ENCODE results near the gene CD247.

The CD247 gene

GRCh38 chr1:167511374-167511986, 6.8 kb downstream of the CD247 start:
- no peak for DNase-seq (ENCODE audit: low read depth)

DNA sequence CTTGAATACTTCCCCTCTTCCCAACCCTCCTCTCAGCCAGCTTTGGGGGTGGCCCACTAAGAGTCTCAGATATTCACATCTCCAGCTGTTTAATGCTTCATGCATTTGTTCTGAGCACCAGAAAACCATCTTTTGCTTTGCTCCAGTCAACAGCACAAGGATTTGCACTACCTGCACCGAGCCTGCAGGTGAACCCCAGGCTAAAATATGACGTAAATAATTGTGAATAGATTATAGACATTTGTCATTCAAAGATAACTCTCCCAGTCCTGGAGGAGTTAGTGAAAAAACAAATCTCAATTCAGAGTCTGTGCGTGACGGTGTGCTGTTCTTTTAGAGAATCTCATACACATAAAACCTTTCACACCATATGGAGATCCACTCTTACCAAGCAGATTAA, 7.4 kb downstream of the CD247 start:
- no peak for DNase-seq (ENCODE audit: low read depth)

DNA sequence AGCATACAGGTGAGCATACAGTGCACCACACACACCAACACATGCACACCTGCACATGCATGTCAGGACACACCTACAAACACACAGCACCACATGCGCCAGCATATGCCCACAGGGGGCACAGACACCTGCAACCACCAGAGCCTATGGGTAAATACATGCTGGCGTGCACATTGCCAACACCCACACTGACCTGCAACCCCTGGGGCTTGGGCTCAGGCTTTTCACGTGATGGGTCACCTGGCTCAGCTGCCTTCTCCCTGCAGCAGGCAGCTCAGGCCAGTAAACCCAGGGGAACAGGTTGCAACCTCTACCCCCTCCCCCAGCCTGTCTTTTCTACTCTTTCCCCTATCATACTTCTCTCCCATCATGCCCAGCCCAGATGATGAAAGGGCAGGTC, 8.1 kb downstream of the CD247 start:
- DNase-seq (ENCODE audit: low read depth) = no peak

DNA sequence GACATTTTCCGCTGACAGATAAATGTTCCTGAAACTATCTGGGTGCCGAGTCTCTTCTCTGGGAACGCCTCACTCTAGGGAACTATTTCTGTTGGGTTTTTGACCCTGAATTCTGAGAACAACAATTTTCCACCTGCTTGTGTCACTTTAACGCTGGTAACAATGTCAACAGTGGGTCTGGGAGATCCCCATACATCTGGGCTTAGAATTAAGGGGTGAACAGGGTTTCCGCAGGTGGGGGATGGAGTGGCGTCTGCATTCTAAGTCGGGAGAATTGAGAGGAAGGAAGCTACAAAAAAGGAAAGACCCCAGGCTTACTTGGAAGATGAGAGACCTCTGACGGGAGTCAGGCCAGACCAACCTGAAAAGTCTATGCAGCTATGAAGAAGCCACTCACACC, 8.7 kb downstream of the CD247 start:
- no peak for DNase-seq (ENCODE audit: low read depth)

DNA sequence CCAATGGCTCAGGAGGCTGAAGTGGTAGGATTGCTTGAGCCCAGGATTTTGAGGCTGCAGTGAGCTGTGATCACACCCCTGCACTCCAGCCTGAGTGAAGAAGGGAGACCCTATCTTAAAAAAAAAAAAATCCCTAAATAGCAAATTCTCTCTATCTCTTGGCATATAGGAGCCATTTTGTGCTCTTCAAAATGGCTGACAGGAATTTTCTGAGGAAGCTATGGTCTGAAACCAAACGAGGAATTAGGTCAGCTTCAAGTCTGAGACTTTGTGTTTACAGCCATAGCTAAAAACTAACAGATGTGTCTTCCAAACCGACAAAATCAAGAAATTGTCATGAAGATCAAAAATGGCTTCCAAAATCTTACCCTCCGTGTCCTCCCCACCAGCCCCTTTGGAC, 10.6 kb downstream of the CD247 start:
- DNase-seq (ENCODE audit: low read depth) = no peak

- no peak for DNase-seq (ENCODE audit: low read depth)
These were observed 13.9 kb downstream of the CD247 start for GRCh38 chr1:167504467-167504827.

DNA sequence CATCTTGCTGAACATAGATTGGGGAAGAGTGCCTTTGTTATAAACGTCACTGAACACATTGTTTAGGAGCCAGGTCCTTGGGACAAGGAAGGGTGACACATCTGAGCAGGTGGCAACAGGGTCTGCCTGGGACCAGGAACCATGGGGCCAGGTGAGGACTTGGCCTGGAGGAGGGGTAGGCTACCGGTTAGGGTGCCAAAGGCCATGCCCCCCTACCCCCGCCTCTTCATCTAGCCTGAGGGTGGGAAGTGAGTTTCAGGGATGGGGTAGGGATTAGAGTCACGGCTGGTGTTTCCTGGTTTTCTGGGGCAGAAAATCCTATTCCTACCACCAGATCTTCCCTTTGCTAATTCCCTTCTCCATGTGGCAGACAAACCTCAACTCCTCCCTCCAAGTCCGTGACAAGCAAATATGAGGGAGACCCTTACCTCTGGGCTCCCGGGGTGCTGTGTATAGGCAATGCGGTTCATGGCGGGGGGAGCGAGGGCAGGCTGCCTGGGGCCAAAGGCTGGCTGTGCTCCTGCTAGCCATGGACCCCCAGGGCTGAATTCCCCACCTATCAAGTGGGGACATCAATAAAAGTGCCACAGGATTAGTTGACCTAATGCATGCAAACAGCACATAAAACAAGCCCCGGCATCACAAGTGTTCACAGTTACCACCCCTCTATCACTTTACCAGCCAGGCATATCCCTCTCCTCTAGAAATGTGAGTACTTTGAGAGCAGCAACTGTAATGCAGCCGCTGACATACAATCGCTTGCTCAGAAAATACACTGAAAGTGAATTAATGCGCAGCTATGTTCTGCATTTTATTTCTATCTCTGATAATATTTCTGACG, 14.5 kb downstream of the CD247 start:
- DNase-seq (ENCODE audit: low read depth) = no peak

GRCh38 chr1:167502719-167503462, 15.4 kb downstream of the CD247 start:
- no peak for DNase-seq (ENCODE audit: low read depth)

DNA sequence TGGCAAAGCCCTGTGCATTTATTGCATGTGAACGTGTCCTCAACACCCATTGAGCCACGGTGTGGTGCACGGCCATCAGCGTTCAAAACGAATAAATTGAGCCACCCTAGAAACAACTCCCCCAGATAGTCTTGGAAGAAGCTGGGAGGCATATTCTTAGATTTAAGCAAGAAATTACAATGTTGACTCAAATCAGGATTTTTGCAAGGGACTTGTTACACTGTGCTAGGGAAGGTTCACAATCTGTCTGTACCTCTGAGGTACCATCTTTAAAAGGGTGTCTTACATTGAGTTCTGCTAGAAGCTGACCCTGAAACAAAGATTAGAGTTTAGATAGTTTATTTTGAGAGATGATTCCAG, 16.2 kb downstream of the CD247 start:
- DNase-seq (ENCODE audit: low read depth) = no peak

GRCh38 chr1:167501515-167502191, 16.7 kb downstream of the CD247 start:
- DNase-seq (ENCODE audit: low read depth) = no peak

- DNase-seq (ENCODE audit: low read depth) = no peak
These were observed 18.0 kb downstream of the CD247 start for GRCh38 chr1:167500283-167500860.

DNA sequence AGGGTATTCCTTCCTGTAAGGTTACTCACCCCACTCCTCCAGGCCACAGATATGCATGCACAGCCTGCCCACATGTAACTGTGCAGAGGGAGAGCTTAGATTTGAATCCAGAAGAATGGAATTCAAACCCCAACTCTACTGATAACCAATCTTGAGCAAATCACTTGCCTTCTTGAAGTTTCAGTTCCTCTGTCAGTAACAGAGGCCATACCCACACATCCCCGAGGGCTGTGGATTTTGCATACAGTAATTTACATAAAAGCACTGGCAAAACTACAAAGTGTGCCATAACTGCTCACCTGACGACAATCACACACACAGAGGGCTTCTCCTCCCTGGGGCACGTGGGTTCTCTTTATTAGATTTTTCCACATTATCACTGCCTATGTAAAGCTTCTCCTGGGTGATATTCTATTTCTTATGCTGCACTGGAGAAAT, 18.6 kb downstream of the CD247 start:
- DNase-seq (ENCODE audit: low read depth) = peak; percentile 21

DNA sequence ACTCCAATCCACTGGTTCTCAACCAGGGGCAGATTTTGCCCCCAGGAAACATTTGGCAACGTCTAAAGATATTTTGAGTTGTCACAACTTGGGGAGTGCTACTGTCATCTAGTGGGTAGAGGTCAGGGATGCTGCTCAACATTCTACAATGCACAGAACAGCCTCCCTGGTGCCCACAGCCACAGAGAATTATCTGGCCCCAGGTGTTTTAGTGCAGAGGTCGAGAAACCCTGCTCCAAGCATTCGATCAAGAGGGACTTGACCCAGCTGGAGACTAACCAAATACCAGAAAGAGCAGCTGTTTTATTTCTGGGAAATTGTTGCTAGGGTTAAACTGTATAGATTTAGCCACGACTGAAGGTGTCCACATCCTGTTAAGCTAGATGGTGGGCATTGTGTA, 19.2 kb downstream of the CD247 start:
- no peak for DNase-seq (ENCODE audit: low read depth)

DNA sequence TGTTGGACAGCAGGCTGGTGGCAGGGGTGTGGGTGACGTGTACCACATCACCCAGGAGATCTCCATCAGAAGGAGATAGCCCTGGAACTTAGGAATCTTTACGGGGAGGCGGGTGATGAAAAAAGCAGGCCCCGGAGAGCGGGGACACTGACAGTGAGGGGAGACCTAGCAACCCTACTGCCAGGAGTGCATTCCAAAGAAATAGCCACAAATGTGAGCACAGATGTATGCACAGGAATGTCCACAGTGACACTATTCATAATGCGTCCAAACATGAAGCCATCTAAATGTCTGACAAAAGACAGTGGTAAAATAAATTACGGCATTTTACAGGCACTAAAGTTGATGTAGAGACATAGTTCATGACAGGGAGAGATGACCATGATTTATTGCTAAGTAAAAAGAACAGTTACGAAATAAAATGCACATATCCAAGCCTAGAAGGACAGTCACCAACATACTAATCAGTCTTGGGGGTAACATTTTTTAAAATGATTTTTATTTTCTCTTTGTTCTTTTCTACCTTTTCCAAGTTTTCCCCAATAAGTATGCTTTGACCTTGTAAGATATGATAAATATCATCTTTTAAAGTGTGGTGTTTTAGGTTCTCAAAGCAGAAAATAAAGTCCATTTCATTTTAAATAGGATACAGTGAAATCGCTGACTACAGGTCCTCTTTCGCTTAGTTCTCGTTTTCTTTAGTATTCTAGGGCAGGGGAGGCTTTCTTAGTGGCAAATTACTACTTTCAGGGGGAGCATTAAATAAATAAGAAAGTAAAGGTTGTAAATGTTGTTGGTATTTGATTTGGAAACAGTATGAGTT, 21.3 kb downstream of the CD247 start:
- DNase-seq (ENCODE audit: low read depth) = no peak

DNA sequence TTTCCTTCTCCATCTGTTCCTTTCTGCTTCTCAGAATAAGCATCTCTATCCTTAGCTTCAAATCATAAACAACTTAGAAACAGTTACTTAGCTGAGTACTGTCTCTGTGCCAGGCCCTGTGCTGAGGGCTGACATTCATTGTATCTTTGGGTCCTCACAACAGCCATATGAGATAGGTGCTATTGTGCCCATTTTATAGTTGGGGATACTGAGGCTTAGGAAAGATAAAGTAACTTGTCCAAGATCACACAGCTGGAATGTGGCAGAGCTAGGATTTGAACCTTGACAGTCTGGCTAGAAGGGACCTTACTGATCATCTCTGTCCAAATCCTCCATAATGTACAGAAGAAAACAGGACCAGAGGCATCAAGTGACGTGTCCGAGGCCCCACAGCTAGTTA, 25.0 kb downstream of the CD247 start:
- DNase-seq (ENCODE audit: low read depth) = no peak

GRCh38 chr1:167492481-167492910, 25.8 kb downstream of the CD247 start:
- no peak for DNase-seq (ENCODE audit: low read depth)

DNA sequence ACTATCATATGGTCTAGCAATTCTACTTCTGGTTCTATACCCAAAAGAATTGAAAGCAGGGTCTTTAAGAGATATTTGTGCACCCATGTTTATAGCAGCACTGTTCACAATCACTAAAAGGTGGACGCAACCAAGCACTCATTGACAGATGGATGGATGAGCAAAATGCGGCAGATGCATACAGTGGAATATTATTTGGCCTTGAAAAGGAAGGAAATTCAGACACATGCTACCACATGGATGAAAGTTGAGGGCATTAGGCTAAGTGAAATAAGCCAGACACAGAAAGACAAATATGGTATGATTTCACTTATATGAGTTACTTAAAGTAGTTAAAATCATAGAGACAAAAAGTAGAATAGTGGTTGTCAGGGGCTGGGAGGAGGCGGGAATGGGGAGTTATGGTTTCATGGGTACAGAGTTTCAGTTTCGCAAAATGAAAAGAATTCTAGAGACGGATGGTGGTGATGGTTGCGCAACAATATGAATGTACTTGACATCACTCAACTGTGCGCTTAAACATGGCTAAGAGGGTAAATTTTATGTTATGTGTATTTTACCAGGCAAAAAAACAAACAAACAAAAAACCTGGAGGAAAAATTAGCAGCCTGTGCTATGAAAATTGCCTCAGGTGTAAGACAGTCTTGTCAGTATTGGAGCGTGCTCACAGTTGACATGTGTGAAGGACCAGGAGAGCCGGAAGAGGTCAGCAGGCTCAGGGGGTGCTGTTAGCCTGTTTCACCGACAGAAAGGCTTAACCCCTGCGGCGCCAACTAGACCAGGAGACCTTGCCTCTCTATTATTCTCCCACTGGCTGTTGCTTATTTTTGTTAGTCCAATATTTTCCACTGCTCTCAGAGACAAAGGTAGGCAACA, 26.5 kb downstream of the CD247 start:
- peak; percentile 15 for DNase-seq (ENCODE audit: low read depth)

DNA sequence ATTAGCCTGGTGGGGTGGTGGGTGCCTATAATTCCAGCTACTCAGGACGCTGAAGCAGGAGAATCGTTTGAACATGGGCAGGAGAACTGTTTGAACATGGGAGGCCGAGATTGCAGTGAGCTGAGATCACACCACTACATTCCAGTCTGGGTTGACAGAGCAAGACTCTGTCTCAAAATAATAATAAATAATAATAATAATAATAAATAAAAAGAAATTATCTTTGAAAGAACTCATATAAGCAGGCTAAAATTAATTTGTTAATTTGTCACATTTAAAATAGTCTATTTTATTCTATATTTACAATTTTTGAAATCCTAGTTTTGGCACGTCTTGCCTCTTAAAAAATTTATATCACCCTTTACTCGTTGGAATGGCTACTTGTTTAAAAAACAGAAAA, 27.6 kb downstream of the CD247 start:
- DNase-seq (ENCODE audit: low read depth) = no peak

DNA sequence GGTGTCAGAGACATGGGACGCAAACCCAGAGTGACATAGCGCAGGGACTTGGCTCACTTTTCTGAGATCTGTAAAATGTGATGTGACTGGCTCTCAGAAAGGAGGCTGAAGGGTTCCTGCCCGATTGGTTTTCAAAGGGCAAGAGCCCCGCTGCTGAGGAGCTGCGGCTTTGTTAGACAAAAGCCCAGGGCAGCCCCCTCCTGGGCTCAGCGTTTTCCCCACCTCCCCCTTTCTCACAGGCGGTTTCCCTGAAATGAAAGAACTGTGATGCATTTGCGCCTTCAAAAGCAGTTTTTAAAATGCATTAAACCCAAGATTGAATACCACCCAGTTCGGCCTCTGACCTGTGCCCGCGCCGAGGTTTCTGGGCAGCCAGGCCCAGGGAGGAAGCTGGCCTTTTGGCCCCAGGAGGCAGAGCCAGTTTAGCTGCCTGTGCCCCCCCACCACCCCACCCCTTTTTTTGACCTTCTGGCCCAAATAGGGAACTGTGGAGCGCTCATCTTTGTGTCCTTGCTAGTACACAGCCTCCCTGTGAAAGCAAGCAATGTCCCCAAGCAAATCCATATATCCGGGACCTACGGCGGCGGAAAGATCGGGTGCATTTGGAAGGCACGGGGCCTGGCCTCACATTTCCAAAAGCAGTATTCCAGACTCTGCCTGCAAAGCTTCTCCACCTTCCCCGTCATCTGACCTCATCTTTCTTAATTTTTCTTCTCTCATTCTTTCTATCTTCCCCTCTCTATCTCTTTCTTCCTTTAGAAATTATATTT, 28.6 kb downstream of the CD247 start:
- no peak for DNase-seq (ENCODE audit: low read depth)

- no peak for DNase-seq (ENCODE audit: low read depth)
These were observed 29.5 kb downstream of the CD247 start for GRCh38 chr1:167488786-167489185.

All from amniotic epithelial cell (primary cell).